Measurements from ENCODE around the gene PPP1R12C.

- TF ChIP-seq POLR2A (IDR thresholded peaks at IDR 0.05): no peak
- TF ChIP-seq CTCF (IDR thresholded peaks at IDR 0.05): no peak
Measured at GRCh38 chr19:55056827-55057226, 60.6 kb downstream of the PPP1R12C start.

Measured in transverse colon (tissue), 3 donors.